ENCODE measurements around the gene UCK1.
A peak's percentile ranks its signal among the peaks of the same experiment; 100 is the strongest.

UCK1 gene

GRCh38 chr9:131496844-131497405 lies 34.1 kb downstream of the UCK1 start:
- DNase-seq (ENCODE audit: low read depth): no peak

DNA sequence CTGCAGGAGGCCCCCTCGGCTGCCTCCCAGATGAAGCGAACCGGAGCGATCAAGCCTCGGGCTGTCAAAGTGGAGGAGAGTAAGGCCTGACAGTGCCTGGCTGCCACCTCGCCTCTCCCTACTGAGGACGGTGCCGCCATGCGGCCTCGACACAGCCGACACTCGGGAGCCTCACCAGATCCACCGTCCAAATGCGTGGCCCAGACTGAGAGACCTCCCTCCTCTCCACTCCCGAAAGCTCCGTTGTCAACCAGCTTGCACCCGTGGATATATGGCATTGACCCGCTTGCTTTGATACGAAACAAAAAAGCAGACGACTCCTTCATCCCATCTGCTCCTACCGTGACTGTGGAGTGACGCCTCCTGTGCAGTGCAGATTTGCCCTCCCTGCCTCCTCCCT lies 35.3 kb downstream of the UCK1 start:
- DNase-seq (ENCODE audit: low read depth): no peak

DNA sequence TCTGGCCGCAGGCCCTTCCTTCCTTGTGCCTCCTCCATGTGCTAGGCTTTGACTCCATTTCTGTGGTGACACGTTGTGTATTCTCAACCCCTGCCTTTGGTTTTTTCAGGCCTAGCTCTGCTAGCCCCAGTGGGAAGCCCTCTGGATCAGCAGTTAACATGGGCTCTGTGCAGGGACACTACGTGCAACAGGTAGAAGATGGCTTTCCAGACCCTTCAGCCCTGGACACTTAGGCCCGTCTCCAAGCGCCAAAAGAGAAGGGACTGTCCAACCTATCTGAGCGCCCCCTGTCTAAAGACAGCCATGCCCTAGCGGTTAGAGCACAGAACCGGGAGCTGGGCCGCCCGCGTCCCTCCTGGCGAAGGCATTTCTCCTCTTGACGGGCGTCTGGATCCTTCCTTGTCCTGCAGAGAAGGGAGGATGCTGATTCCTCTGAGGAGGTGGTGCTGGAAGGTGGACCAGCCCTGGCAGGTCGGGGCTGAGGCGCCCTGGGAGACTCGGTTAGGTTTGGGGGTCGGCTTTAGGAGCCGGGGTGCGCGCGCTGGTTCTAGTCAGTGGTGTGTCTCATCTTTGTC lies 36.7 kb downstream of the UCK1 start:
- no peak for DNase-seq (ENCODE audit: low read depth)

GRCh38 chr9:131492070-131492469 lies 39.0 kb downstream of the UCK1 start:
- no peak for DNase-seq (ENCODE audit: low read depth)

DNA sequence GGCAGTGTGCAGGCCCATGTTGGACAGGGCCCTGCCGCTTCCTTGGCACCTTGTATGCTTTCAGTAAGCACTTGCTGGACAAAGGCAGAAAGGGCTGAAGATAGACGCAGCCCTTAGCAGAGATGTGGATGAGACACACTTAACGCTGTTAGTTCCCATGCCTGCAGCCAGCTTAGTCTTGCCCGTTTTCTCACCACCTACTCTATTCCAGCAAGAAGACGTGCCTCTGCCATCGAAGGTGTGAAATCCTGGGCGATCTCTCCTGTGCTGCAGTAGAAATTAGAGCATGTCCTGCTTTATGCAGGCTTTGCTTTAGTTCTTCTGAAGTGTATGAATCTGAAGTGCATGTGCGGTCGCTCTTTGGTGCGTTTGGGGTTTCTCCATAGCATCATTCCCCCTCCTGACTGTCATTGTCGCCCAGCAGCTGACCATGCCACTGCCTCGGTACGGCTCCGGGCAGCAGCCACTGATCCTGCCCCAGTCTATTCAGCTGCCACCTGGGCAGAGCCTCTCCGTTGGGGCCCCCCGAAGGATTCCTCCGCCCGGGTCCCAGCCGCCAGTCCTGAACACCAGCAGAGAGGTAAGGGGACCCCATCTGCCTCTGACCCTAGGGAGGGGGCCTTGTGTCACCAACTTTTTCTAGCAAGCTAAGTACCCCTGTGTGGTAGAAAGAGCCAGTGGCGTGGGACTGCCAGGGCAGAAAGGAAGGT lies 39.9 kb downstream of the UCK1 start:
- no peak for DNase-seq (ENCODE audit: low read depth)

DNA sequence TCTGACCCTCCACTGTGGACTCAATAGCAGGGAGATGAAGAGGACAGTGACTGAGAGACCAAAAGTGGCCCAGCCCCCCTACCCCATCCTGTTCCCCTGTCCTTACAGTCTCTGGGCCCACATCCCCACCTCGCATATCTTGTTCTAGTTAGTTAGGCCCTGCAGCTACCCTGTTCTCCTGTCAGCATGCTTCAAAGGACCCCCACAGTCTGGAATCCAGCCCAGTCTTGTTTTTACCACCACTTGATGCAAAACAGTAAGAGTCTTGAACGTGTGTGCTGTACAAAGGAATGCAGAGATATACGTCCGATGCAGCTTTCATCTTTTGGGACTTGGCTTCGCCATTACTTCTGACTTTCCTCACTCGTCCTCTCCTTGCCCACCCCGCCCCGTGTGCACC lies 40.5 kb downstream of the UCK1 start:
- DNase-seq (ENCODE audit: low read depth): no peak

DNA sequence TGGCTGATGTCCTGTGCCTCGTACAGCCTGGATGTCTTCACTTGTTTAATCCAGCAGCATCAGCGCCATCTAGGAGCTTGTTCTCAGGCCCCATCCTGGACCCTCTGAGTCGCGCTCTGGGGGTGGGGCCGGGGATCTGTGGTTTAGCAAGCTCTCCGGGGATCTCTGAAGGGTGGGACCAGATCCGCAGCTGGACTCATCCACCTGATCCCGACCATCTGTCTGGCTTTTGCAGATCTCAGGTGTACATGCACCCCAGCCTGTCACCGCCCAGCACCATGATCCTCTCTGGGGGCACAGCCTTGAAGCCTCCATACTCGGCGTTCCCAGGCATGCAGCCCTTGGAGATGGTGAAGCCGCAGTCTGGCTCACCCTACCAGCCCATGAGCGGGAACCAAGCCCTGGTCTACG lies 43.4 kb downstream of the UCK1 start:
- peak; percentile 16 for DNase-seq (ENCODE audit: low read depth)

GRCh38 chr9:131487001-131487400 lies 44.1 kb downstream of the UCK1 start:
- DNase-seq (ENCODE audit: low read depth): no peak

DNA sequence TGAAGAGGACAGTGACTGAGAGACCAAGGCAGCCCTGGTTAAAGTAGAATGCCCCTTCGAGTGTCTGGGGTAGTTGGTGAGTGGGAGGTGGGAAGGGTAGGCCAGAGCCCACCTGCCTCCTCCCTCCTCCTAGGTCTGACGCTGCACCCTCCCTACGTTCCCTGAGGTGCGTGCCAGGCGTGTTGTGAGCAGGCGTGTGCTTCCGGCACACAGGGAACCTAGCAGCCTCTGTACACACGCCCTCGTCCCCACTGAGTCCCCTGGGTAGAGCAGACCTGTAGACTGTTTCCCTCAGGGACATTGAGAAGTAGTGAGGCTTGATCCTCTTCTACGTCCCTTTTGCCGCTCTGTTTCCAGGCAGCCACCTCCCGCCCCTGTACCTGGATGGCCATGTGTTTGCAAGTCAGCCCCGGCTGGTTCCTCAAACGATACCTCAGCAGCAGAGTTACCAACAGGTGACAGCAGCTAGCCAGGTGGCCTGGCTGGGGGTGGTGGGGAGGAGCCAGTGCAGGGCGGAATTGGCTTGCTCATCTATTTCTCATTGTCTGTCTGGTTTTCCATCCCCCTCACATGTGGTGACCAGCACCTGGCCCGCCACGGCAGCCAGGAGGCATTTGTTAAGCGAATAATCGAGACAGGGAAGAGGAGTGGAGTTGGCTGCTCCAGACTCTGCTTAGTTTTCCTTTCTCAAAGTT lies 45.2 kb downstream of the UCK1 start:
- no peak for DNase-seq (ENCODE audit: low read depth)

GRCh38 chr9:131485206-131485605 lies 45.9 kb downstream of the UCK1 start:
- no peak for DNase-seq (ENCODE audit: low read depth)

DNA sequence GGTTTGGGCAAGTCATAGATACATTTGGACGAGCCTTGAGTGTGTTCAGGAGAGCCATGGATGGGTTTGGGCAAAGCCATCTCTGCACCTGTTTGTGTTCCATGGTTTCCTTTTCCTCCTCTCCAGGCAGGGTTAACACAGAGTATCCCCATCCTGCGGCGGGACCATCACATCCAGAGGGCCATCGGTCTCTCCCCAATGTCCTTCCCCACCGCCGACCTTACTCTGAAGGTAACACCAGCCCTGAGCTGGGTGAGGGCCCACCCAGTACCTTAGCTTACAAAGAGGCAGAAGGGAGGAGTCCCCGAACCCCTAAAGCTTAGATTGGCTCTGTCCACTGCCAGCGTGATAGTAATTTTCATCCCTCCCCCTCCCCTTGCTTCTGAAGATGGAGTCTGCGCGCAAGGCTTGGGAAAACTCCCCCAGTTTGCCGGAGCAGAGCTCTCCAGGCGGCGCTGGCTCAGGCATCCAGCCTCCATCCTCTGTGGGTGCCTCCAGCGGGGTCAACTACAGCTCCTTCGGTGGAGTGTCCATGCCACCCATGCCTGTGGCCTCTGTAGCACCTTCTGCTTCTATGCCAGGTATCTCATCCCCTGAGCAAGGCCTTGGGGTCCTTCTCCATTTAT lies 46.4 kb downstream of the UCK1 start:
- DNase-seq (ENCODE audit: low read depth): no peak

DNA sequence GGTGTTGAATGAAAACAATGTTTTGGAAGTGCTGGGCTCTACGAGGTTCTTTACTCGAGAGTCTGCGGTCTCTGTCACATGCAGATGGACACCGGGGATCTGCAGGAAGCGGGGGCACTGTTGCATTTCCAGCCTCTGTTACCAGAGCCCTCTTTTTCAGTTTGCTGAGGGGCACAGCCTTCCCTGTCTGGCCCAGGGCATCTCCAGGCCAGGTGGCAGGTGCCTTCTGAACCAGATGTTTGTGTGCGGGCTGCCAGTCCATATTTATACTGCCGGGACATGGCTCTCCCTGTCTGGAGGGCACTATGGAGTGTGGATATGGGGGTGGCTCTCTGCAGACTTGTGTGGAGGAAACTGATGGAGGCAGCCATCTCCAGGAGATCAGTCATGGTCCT lies 47.0 kb downstream of the UCK1 start:
- no peak for DNase-seq (ENCODE audit: low read depth)

DNA sequence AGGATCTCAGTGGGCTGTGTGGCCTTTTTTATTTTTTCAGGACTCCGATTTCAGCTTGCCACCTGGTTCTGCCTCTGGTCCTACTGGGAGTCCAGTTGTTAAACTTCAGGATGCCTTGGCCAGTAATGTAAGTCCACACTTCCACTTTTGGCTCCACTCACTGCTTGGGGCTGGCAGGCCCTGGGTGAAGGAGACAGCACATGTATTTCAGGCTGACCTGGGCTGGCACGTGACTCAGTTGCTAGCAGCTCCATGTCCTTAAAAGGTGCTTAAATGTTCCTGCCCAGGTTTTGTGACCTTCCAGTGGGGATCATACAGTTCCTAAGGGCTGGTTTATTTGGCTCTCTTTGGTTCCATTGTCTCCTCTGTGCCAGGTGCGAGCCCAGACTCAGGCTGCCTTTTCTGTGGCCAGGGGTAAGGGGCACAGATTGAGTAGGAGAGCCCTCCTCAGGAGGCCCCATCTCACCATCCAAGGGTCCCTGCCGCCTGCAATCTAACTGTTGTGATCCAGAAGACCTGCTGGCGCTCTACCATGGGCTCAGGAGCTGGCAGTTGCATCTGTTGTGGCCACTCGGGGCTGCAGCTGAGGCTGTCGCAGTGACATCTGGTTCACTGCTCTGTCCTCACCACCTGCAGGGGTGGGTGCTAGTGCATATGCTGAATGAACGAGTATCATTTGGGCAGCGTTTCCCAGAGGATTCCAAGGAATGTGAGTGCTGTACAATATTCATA lies 47.6 kb downstream of the UCK1 start:
- no peak for DNase-seq (ENCODE audit: low read depth)

DNA sequence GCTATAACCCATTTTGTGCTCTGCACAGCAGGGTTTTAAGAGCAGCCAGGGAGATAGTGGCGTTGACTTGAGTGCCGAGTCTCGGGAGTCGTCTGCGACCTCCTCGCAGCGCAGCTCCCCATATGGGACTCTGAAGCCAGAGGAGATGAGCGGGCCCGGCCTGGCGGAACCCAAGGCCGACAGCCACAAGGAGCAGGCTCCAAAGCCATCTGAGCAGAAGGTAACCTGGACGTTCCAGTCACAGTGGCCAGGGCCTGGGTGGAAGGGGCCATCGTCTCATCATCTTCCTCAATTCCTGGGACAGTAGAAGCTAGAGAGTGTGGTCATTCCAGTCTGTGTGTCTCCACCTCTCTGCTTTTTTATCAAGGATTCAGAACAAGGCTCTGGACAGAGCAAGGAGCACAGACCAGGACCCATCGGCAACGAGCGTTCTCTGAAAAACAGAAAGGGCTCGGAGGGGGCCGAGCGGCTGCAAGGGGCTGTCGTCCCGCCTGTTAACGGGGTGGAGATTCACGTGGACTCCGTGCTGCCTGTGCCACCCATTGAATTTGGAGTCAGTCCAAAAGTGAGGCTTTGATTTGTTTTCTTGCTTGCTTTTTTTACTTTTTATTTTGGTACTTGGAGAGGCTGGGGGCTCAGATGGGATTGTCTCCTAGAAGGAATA lies 48.6 kb downstream of the UCK1 start:
- DNase-seq (ENCODE audit: low read depth): no peak

DNA sequence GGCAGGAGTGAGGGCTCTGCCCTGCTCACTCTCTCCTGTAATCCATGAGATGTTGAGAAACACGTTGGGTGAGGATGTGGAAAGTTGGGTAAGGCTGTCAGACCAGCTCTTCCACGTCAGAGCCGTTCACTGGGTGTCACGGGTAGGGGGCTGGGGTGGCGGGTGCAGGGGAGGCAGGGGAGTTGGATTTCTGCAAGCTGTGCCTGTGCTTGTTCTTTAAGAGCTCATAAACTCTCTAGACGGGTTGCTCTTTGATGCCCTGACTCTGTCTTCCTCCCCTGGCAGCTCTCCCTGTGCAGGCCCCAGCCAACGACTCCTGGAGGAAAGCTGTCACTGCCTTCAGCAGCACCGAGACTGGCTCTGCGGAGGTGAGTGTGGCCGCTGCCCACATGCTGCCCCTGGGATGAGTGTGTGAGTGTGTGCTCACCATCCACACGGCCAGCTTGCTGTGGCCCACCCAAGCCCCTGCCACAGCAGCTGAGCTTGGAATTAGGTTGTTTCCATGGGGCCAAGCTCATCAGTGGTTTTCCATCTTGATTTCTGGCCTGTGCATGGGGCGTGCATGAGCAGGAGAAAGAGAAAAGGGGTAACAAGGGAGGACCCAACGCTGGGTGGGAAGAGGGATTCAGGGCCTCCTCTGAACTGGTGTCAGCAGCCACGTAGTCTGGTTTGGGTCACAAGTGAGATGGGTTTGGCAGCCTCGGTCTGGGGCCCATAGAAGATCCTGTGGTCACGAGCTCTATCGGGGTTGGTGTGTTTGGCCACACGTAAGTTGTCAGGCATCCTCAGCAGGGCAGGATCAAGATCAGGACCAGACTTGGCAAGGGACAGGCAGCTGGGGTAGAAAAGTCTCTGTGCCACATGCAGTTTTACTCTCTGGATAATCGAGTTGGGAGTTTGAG lies 49.4 kb downstream of the UCK1 start:
- peak; percentile 84 for DNase-seq (ENCODE audit: low read depth)

- no peak for DNase-seq (ENCODE audit: low read depth)
Measured at GRCh38 chr9:131480258-131480657, 50.8 kb downstream of the UCK1 start.

DNA sequence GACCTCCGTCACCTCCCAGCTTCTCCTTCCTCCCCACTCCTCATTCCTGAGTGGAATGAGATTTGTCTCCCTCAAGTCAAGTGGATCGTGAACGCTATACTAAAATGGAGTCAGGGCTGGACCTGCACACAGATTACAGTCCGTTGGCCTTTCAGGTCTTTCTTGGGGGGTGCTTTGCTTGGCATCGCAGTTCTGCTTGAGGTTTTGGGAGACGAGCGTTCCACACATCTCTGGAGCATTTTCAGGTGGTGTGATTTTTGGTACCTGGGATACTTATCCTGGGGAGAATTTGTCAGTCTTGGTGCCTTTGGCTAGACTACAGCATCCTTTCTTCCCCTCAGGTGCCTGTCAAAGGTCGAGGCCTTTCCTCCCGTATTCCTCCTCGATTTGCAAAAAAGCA lies 52.2 kb downstream of the UCK1 start:
- no peak for DNase-seq (ENCODE audit: low read depth)

GRCh38 chr9:131478421-131478868 lies 52.6 kb downstream of the UCK1 start:
- peak; percentile 15 for DNase-seq (ENCODE audit: low read depth)

GRCh38 chr9:131477816-131478419 lies 53.1 kb downstream of the UCK1 start:
- no peak for DNase-seq (ENCODE audit: low read depth)

DNA sequence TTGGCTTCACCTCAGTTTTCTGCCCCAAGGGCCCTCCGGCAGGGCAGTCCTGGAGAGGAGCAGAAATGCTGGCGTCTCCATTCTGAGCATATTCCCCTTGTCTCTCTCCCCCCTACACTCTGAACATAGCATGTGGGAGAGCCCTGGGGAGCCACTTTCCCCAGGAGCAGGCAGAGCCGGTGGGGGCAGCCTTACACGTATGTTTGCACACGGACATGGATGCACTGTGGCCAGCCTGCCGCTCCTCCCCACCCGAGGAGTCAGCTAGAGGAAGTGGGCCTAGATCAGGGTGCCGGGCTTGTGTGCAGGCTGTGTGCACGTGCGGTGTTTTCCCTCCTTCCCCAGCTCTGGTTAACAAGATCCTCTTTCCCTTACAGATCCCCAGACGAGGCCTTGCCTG lies 53.7 kb downstream of the UCK1 start:
- no peak for DNase-seq (ENCODE audit: low read depth)

Data from amniotic epithelial cell (primary cell).